Natural killer cell (primary cell): ENCODE results near the gene C1orf115. TPM values are rescaled to one million over a fixed set of nuclear protein-coding genes. Genes with fewer than 3 reads are reported as not detected.

ENCODE experiments used
- ATAC-seq, 3 donors: fragments of 150-1000 bp in 2 of 3; fragments of 200-7000 bp in 1 of 3; cut with Tn5 transposase; 1 replicate in 1 of 3; 2 replicates in 2 of 3; pipeline ENCODE4 v1.10.0; 2021; ENCODE audit warnings: mild to moderate bottlenecking in 2 of 3, moderate library complexity in 2 of 3
- DNase-seq, 2 donors: peaks; one replicate each; pipeline versions ENCODE4 v3.0.0 to v3.0.0-alpha.2; 2013 to 2021; ENCODE audit warnings: mixed read lengths in 1 of 2
- H3K27ac ChIP-seq: one replicate; pipeline ENCODE4 v1.5.1; 2013; ENCODE audit warnings: mild to moderate bottlenecking, low read length
- H3K27me3 ChIP-seq: one replicate; pipeline ENCODE4 v1.6.1; 2013; ENCODE audit warnings: low read length; ENCODE audit not compliant: control insufficient read depth, insufficient read depth
- H3K36me3 ChIP-seq: one replicate; pipeline ENCODE4 v1.6.1; 2013; ENCODE audit warnings: low read length; ENCODE audit not compliant: control insufficient read depth, insufficient read depth
- H3K4me1 ChIP-seq: one replicate; pipeline ENCODE4 v1.6.1; 2013; ENCODE audit warnings: low read length; ENCODE audit not compliant: control insufficient read depth, insufficient read depth
- H3K4me3 ChIP-seq: one replicate; pipeline ENCODE4 v1.5.1; 2013; ENCODE audit warnings: low read length
- H3K9me3 ChIP-seq: one replicate; pipeline ENCODE4 v1.6.1; 2013; ENCODE audit warnings: low read length; ENCODE audit not compliant: control insufficient read depth, insufficient read depth
- H3K27ac Mint-ChIP-seq, 2 donors: one replicate each; pipeline ENCODE4 v1.8.0; 2022; ENCODE audit warnings: mild to moderate bottlenecking in 2 of 2, mixed read lengths in 2 of 2, moderate library complexity in 1 of 2
- H3K27me3 Mint-ChIP-seq, 2 donors: one replicate each; pipeline ENCODE4 v1.8.0; 2022; ENCODE audit warnings: low read depth in 2 of 2, mixed read lengths in 2 of 2
- H3K36me3 Mint-ChIP-seq: one replicate; pipeline ENCODE4 v1.8.0; 2022; ENCODE audit warnings: mixed read lengths
- H3K4me1 Mint-ChIP-seq, 2 donors: one replicate each; pipeline ENCODE4 v1.8.0; 2022; ENCODE audit warnings: mixed read lengths in 2 of 2
- H3K4me3 Mint-ChIP-seq: one replicate; pipeline ENCODE4 v1.8.0; 2022; ENCODE audit warnings: mild to moderate bottlenecking, moderate library complexity, mixed read lengths
- H3K9me3 Mint-ChIP-seq, 2 donors: one replicate each; pipeline ENCODE4 v1.8.0; 2022; ENCODE audit warnings: mixed read lengths in 2 of 2
- WGBS: methylation state at CpG from one replicate; pipeline ENCODE4 v1.1.7; 2013; ENCODE audit warnings: missing lambda C conversion rate; ENCODE audit not compliant: insufficient coverage; 5-methylcytosine and 5-hydroxymethylcytosine counted together
- intact Hi-C: fragments of 100-400 bp; cut with micrococcal nuclease; formaldehyde crosslinking; loops from one replicate; pipeline ENCODE4 v1.14.2; 2022
- total RNA-seq, 4 donors: library from RNA; stranded (reverse); fragments of 120-200 nt in 1 of 4; gene quantifications; one replicate each; pipeline versions ENCODE4 v1.2.3 to v1.2.4, GENCODE V29; 2013 to 2022
- TF ChIP-seq, protein P1 (sequence below): fragments of 200-600 bp; IDR thresholded peaks from one replicate; pipeline ENCODE4 v1.8.0; 2022; ENCODE audit warnings: antibody characterized with exemption

Gene C1orf115
- total RNA-seq, 3 donors from 2014 or later (not counting 1 experiment from before 2014, with no cell fraction given): 0.33 to 1.3 (median 0.75) TPM

DNA sequence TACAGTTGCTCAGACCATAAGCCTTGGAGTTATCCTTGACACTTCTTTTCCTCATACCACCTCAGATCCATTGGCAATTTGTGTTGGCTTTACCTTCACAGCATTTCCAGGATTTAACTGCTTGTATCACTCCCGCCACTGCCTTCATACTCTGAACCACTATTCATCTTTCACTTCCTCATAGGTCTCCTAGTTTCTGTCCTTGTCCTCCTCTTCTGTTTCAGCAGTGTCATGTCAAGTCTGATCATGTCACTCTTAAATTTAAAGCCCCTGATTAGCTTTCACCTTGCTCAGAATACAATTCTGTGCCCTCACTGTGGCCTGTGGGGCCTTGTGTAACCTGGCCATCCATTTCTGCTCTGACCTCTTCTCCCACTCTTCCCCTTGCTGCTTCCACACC, 34.7 kb upstream of the C1orf115 start:
- TF ChIP-seq, protein P1, sequence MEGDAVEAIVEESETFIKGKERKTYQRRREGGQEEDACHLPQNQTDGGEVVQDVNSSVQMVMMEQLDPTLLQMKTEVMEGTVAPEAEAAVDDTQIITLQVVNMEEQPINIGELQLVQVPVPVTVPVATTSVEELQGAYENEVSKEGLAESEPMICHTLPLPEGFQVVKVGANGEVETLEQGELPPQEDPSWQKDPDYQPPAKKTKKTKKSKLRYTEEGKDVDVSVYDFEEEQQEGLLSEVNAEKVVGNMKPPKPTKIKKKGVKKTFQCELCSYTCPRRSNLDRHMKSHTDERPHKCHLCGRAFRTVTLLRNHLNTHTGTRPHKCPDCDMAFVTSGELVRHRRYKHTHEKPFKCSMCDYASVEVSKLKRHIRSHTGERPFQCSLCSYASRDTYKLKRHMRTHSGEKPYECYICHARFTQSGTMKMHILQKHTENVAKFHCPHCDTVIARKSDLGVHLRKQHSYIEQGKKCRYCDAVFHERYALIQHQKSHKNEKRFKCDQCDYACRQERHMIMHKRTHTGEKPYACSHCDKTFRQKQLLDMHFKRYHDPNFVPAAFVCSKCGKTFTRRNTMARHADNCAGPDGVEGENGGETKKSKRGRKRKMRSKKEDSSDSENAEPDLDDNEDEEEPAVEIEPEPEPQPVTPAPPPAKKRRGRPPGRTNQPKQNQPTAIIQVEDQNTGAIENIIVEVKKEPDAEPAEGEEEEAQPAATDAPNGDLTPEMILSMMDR: no peak
- H3K4me1 Mint-ChIP-seq: no peaks in the 10 kb centered on the region
- no peaks in the 10 kb centered on the region for H3K9me3 Mint-ChIP-seq
- H3K36me3 Mint-ChIP-seq: no peaks in the 10 kb centered on the region
- no peak overlapping the region for H3K27ac ChIP-seq
- H3K9me3 ChIP-seq: no peaks in the 10 kb centered on the region
- H3K4me3 Mint-ChIP-seq: no peak overlapping the region
- H3K27ac Mint-ChIP-seq: no peak overlapping the region
- intact Hi-C loops: no loop called here
- DNase-seq (no peak), ATAC-seq (no peak)
- H3K36me3 ChIP-seq: no peaks in the 10 kb centered on the region
- no peaks in the 10 kb centered on the region for H3K27me3 ChIP-seq
- no peaks in the 10 kb centered on the region for H3K4me1 ChIP-seq
- H3K4me3 ChIP-seq: no peak overlapping the region
- H3K27me3 Mint-ChIP-seq: peaks cover 9% of the 10 kb centered on the region in 2 donors
- 60% methylated on average over 1 of the region's 1 CpG for WGBS

DNA sequence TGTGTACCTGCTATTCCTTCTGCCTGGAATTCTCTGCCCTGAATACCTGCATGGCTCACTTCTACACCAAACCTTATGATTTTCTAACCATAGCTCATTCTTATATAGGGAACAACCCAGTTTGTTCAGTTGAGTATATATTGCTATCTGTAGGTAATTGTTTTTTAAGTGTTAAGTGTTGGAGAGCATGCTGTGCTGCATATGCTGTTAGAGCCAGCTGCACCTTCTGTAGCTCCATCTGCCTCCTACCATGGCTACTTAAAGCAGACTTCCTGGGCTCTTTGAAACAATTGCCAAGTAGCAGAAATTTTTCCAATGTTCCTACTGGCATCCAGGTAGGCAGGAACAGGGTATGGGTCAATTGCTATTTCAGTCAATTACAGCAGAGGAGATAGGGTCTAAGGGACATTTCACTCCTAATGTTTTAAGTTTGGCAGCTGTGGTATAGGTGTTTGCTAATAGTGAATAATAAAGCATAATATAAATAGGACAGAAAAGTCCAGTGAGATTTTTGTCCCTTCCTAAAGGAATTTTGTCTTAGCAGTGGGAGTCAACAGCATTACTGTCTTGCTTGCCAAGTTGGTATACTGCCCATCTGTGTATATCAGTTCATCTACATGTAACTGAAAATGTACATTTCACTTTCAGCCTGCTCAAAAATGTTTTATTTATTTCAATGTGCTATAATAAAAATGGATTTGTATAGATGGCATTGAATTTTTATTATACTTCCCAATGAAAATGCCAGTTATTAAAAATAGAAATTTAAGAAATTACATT, 34.0 kb upstream of the C1orf115 start:
- Histone ChIP-seq H3K27ac (no peak overlapping the region), H3K9me3 (no peaks in the 10 kb centered on the region), H3K27me3 (no peaks in the 10 kb centered on the region), H3K4me3 (no peak overlapping the region), H3K4me1 (no peaks in the 10 kb centered on the region), H3K36me3 (no peaks in the 10 kb centered on the region)
- ATAC-seq (no peak), DNase-seq (no peak)
- H3K36me3 Mint-ChIP-seq: no peaks in the 10 kb centered on the region
- TF ChIP-seq, protein P1: no peak
- intact Hi-C loops: no loop called here
- H3K4me1 Mint-ChIP-seq: no peaks in the 10 kb centered on the region
- H3K27ac Mint-ChIP-seq: no peak overlapping the region
- H3K9me3 Mint-ChIP-seq: no peaks in the 10 kb centered on the region
- no peak overlapping the region for H3K4me3 Mint-ChIP-seq
- peaks cover 14% of the 10 kb centered on the region in 2 donors for H3K27me3 Mint-ChIP-seq

DNA sequence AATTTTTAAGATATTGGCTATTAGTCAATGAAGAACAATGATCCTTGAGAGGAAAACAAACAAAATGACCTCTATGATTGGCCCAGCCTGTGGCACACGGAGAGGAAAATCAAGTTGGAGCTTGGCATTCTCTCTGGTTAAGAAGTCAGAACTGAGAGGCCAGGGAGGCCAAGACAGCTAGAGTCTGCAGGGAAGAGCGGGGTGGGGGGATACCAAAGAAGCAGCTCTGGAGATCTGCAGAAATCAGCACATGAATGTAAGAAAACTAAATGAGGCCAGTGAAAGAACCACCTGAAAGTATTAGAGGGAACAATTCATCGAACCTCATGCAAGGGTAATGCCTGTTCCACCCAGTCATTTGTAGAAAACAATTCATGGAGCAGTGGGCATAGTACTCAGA, 23.8 kb upstream of the C1orf115 start:
- H3K36me3 ChIP-seq: no peaks in the 10 kb centered on the region
- H3K9me3 ChIP-seq: peaks cover 4% of the 10 kb centered on the region
- no peaks in the 10 kb centered on the region for H3K4me1 Mint-ChIP-seq
- no peak overlapping the region for H3K4me3 ChIP-seq
- no peaks in the 10 kb centered on the region for H3K4me1 ChIP-seq
- no peaks in the 10 kb centered on the region for H3K27me3 ChIP-seq
- no peak overlapping the region for H3K27ac Mint-ChIP-seq
- no peak for ATAC-seq
- H3K36me3 Mint-ChIP-seq: no peaks in the 10 kb centered on the region
- H3K27me3 Mint-ChIP-seq: peaks cover 14 to 30% of the 10 kb centered on the region in 2 donors
- H3K4me3 Mint-ChIP-seq: no peak overlapping the region
- WGBS: 91% methylated on average over 3 of the region's 3 CpGs
- TF ChIP-seq, protein P1: no peak
- peaks cover 3 to 4% of the 10 kb centered on the region in 2 donors for H3K9me3 Mint-ChIP-seq
- no peak for DNase-seq
- intact Hi-C loops: no loop called here
- no peak overlapping the region for H3K27ac ChIP-seq

DNA sequence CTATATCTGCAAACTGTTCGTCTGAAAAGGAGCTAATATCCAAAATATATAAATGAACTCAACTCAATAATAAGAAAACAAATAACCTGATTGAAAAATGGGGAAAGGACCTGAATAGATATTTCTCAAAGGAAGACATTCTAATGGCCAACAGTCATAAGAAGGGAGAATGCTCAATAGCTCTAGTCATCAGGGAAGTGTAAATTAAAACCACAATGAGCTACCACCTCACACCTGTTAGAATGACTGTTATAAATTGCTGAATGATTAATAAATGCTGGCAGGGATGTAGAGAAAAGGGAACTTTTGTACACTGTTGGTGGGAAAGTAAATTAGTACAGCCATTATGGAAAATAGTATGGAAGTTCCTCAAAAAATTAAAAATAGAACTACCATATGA, 21.2 kb upstream of the C1orf115 start:
- WGBS: 100% methylated on average over 1 of the region's 1 CpG
- Histone ChIP-seq H3K4me3 (no peak overlapping the region), H3K4me1 (no peaks in the 10 kb centered on the region), H3K9me3 (peaks cover 4% of the 10 kb centered on the region), H3K27ac (no peak overlapping the region), H3K36me3 (no peaks in the 10 kb centered on the region), H3K27me3 (no peaks in the 10 kb centered on the region)
- DNase-seq: no peak
- Mint-ChIP-seq H3K4me3 (no peak overlapping the region), H3K27ac (no peak overlapping the region), H3K4me1 (no peaks in the 10 kb centered on the region), H3K36me3 (no peaks in the 10 kb centered on the region), H3K27me3 (peaks cover 10 to 27% of the 10 kb centered on the region in 2 donors), H3K9me3 (peaks cover 3 to 4% of the 10 kb centered on the region in 2 donors)
- intact Hi-C loops: no loop called here
- TF ChIP-seq, protein P1: no peak
- ATAC-seq: no peak
